ENCODE data around the gene JUNB.

Gene JUNB

GRCh38 chr19:12783849-12784393 is 7.4 kb upstream of the JUNB start (continued):
- no peak for TF ChIP-seq TSHZ2 (CRISPR knock-in tag; IDR thresholded peaks at IDR 0.05)
- TF ChIP-seq ZNF8 (CRISPR knock-in tag; IDR thresholded peaks at IDR 0.05), result no peak
- no peak for TF ChIP-seq ARNTL (CRISPR knock-in tag; IDR thresholded peaks at IDR 0.05; ENCODE audit: borderline replicate concordance, low read depth)
- no peak for TF ChIP-seq BACH2 (CRISPR knock-in tag; IDR thresholded peaks at IDR 0.05; ENCODE audit: borderline replicate concordance)

- TF ChIP-seq TSHZ2 (CRISPR knock-in tag; IDR thresholded peaks at IDR 0.05), result no peak
- no peak for TF ChIP-seq CREB5 (CRISPR knock-in tag; IDR thresholded peaks at IDR 0.05; ENCODE audit: low read depth)
- no peak for TF ChIP-seq PATZ1 (CRISPR knock-in tag; IDR thresholded peaks at IDR 0.05; ENCODE audit: borderline replicate concordance)
- no peak for TF ChIP-seq TCF4 (CRISPR knock-in tag; IDR thresholded peaks at IDR 0.05; ENCODE audit: borderline replicate concordance)
- TF ChIP-seq ZNF8 (CRISPR knock-in tag; IDR thresholded peaks at IDR 0.05), result no peak
- no peak for TF ChIP-seq ZNF70 (CRISPR knock-in tag; IDR thresholded peaks at IDR 0.05)
- TF ChIP-seq ZFP3 (CRISPR knock-in tag; IDR thresholded peaks at IDR 0.05), result no peak
- no peak for TF ChIP-seq ZNF565 (CRISPR knock-in tag; conservative IDR thresholded peaks at IDR 0.05; ENCODE audit: low read depth)
- TF ChIP-seq RARB (CRISPR knock-in tag; IDR thresholded peaks at IDR 0.05), result no peak
- TF ChIP-seq GLIS3 (CRISPR knock-in tag; IDR thresholded peaks at IDR 0.05), result no peak
- TF ChIP-seq ZFP30 (CRISPR knock-in tag; IDR thresholded peaks at IDR 0.05), result no peak
- no peak for TF ChIP-seq PPARA (CRISPR knock-in tag; IDR thresholded peaks at IDR 0.05; ENCODE audit: borderline replicate concordance)
- no peak for TF ChIP-seq SNAI2 (CRISPR knock-in tag; IDR thresholded peaks at IDR 0.05)
- no peak for TF ChIP-seq OSR1 (CRISPR knock-in tag; IDR thresholded peaks at IDR 0.05)
- TF ChIP-seq POU6F1 (CRISPR knock-in tag; IDR thresholded peaks at IDR 0.05; ENCODE audit: borderline replicate concordance, low read depth), result no peak
- ATAC-seq, result no peak
Measured at GRCh38 chr19:12784394-12784870, 6.9 kb upstream of the JUNB start.

GRCh38 chr19:12784871-12785430 is 6.3 kb upstream of the JUNB start:
- TF ChIP-seq SNAI2 (CRISPR knock-in tag; IDR thresholded peaks at IDR 0.05) (no peak), ZNF8 (CRISPR knock-in tag; IDR thresholded peaks at IDR 0.05) (no peak), PPARA (CRISPR knock-in tag; IDR thresholded peaks at IDR 0.05; ENCODE audit: borderline replicate concordance) (no peak), ARNTL (CRISPR knock-in tag; IDR thresholded peaks at IDR 0.05; ENCODE audit: borderline replicate concordance, low read depth) (no peak)
- ATAC-seq, result no peak
